ENCODE data around the gene LMF2.

Gene LMF2

DNA sequence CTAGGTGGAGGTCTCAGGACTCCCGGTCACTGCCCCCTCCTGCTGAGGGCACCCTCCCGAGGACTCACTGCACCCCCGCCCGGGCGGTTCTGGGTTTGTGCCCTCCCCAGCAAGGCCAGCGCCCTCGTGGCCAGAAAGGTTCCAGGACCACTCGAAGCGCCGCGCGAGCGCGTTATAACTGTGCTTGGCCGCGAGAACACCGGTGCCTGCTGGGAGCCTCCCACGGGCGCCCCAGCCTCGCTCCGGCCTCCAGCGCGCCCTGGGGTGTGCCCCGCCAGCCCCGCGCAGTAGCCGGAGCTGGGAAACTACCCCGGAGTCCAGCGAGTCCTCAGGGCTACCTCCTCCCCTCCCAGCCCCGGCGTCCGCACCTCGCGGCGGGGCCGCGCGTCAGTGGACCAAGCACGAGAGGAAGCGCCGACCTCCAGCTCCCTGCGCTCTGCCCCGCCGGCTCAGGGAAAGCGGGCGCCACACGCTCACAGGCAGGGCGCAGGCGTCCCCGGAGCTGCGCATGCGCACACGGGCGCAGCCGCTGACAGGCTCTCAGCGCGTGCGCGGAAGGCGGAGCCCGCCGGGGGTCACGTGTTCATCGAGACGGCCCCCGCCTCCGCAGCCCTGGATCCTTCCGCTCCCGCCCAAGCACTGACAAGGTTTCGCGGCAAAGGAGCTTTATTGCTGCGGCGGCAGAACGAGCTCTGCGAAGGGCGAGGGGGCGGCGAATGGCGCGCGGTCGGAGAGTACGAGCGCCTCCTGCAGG, 17.8 kb upstream of the LMF2 start, which contains the start of gene SCO2 (continued):
- TF ChIP-seq ZNF391 (tag by site-specific recombination; IDR thresholded peaks at IDR 0.05; ENCODE audit: borderline replicate concordance, low read depth): no peak
- TF ChIP-seq HOXA7 (CRISPR knock-in tag; IDR thresholded peaks at IDR 0.05; ENCODE audit: borderline replicate concordance): no peak
- TF ChIP-seq ZNF626 (tag by site-specific recombination; IDR thresholded peaks at IDR 0.05): no peak
- TF ChIP-seq ZNF138 (tag by site-specific recombination; IDR thresholded peaks at IDR 0.05; ENCODE audit: borderline replicate concordance): no peak
- no peak for TF ChIP-seq ZNF311 (tag by site-specific recombination; IDR thresholded peaks at IDR 0.05; ENCODE audit: borderline replicate concordance)
- TF ChIP-seq, protein P1, sequence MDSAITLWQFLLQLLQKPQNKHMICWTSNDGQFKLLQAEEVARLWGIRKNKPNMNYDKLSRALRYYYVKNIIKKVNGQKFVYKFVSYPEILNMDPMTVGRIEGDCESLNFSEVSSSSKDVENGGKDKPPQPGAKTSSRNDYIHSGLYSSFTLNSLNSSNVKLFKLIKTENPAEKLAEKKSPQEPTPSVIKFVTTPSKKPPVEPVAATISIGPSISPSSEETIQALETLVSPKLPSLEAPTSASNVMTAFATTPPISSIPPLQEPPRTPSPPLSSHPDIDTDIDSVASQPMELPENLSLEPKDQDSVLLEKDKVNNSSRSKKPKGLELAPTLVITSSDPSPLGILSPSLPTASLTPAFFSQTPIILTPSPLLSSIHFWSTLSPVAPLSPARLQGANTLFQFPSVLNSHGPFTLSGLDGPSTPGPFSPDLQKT (IDR thresholded peaks at IDR 0.05; ENCODE audit: borderline replicate concordance, low read depth, low read length): no peak; the same call in 1 of the 2 replicates
- no peak for TF ChIP-seq ZNF211 (tag by site-specific recombination; IDR thresholded peaks at IDR 0.05; ENCODE audit: low read depth)
- no peak for TF ChIP-seq ZNF624 (tag by site-specific recombination; IDR thresholded peaks at IDR 0.05)
- TF ChIP-seq, protein P2, sequence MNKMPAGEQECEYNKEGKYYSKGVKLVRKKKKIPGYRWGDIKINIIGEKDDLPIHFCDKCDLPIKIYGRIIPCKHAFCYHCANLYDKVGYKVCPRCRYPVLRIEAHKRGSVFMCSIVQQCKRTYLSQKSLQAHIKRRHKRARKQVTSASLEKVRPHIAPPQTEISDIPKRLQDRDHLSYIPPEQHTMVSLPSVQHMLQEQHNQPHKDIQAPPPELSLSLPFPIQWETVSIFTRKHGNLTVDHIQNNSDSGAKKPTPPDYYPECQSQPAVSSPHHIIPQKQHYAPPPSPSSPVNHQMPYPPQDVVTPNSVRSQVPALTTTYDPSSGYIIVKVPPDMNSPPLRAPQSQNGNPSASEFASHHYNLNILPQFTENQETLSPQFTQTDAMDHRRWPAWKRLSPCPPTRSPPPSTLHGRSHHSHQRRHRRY (tag by site-specific recombination; IDR thresholded peaks at IDR 0.05): peak; percentile 70
- peak; percentile 74 for TF ChIP-seq SP7 (tag by site-specific recombination; IDR thresholded peaks at IDR 0.05)
- TF ChIP-seq, protein P3, sequence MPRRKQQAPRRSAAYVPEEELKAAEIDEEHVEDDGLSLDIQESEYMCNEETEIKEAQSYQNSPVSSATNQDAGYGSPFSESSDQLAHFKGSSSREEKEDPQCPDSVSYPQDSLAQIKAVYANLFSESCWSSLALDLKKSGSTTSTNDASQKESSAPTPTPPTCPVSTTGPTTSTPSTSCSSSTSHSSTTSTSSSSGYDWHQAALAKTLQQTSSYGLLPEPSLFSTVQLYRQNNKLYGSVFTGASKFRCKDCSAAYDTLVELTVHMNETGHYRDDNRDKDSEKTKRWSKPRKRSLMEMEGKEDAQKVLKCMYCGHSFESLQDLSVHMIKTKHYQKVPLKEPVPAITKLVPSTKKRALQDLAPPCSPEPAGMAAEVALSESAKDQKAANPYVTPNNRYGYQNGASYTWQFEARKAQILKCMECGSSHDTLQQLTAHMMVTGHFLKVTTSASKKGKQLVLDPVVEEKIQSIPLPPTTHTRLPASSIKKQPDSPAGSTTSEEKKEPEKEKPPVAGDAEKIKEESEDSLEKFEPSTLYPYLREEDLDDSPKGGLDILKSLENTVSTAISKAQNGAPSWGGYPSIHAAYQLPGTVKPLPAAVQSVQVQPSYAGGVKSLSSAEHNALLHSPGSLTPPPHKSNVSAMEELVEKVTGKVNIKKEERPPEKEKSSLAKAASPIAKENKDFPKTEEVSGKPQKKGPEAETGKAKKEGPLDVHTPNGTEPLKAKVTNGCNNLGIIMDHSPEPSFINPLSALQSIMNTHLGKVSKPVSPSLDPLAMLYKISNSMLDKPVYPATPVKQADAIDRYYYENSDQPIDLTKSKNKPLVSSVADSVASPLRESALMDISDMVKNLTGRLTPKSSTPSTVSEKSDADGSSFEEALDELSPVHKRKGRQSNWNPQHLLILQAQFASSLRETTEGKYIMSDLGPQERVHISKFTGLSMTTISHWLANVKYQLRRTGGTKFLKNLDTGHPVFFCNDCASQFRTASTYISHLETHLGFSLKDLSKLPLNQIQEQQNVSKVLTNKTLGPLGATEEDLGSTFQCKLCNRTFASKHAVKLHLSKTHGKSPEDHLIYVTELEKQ (tag by site-specific recombination; IDR thresholded peaks at IDR 0.05; ENCODE audit: borderline replicate concordance): no peak
- TF ChIP-seq, protein P4, sequence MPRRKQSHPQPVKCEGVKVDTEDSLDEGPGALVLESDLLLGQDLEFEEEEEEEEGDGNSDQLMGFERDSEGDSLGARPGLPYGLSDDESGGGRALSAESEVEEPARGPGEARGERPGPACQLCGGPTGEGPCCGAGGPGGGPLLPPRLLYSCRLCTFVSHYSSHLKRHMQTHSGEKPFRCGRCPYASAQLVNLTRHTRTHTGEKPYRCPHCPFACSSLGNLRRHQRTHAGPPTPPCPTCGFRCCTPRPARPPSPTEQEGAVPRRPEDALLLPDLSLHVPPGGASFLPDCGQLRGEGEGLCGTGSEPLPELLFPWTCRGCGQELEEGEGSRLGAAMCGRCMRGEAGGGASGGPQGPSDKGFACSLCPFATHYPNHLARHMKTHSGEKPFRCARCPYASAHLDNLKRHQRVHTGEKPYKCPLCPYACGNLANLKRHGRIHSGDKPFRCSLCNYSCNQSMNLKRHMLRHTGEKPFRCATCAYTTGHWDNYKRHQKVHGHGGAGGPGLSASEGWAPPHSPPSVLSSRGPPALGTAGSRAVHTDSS (tag by site-specific recombination; IDR thresholded peaks at IDR 0.05): no peak
- TF ChIP-seq, protein P5, sequence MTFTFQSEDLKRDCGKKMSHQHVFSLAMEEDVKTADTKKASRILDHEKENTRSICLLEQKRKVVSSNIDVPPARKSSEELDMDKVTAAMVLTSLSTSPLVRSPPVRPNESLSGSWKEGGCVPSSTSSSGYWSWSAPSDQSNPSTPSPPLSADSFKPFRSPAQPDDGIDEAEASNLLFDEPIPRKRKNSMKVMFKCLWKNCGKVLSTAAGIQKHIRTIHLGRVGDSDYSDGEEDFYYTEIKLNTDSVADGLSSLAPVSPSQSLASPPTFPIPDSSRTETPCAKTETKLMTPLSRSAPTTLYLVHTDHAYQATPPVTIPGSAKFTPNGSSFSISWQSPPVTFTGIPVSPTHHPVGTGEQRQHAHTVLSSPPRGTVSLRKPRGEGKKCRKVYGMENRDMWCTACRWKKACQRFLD (tag by site-specific recombination; IDR thresholded peaks at IDR 0.05): no peak
- TF ChIP-seq, protein P6, sequence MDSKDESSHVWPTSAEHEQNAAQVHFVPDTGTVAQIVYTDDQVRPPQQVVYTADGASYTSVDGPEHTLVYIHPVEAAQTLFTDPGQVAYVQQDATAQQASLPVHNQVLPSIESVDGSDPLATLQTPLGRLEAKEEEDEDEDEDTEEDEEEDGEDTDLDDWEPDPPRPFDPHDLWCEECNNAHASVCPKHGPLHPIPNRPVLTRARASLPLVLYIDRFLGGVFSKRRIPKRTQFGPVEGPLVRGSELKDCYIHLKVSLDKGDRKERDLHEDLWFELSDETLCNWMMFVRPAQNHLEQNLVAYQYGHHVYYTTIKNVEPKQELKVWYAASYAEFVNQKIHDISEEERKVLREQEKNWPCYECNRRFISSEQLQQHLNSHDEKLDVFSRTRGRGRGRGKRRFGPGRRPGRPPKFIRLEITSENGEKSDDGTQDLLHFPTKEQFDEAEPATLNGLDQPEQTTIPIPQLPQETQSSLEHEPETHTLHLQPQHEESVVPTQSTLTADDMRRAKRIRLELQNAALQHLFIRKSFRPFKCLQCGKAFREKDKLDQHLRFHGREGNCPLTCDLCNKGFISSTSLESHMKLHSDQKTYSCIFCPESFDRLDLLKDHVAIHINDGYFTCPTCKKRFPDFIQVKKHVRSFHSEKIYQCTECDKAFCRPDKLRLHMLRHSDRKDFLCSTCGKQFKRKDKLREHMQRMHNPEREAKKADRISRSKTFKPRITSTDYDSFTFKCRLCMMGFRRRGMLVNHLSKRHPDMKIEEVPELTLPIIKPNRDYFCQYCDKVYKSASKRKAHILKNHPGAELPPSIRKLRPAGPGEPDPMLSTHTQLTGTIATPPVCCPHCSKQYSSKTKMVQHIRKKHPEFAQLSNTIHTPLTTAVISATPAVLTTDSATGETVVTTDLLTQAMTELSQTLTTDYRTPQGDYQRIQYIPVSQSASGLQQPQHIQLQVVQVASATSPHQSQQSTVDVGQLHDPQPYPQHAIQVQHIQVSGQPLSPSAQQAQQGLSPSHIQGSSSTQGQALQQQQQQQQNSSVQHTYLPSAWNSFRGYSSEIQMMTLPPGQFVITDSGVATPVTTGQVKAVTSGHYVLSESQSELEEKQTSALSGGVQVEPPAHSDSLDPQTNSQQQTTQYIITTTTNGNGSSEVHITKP (tag by site-specific recombination; IDR thresholded peaks at IDR 0.05): peak; percentile 18; the same call in 1 of the 2 replicates
- TF ChIP-seq ZNF747 (tag by site-specific recombination; IDR thresholded peaks at IDR 0.05): no peak
- no peak for TF ChIP-seq ZNF792 (tag by site-specific recombination; IDR thresholded peaks at IDR 0.05)
- TF ChIP-seq, protein P7, sequence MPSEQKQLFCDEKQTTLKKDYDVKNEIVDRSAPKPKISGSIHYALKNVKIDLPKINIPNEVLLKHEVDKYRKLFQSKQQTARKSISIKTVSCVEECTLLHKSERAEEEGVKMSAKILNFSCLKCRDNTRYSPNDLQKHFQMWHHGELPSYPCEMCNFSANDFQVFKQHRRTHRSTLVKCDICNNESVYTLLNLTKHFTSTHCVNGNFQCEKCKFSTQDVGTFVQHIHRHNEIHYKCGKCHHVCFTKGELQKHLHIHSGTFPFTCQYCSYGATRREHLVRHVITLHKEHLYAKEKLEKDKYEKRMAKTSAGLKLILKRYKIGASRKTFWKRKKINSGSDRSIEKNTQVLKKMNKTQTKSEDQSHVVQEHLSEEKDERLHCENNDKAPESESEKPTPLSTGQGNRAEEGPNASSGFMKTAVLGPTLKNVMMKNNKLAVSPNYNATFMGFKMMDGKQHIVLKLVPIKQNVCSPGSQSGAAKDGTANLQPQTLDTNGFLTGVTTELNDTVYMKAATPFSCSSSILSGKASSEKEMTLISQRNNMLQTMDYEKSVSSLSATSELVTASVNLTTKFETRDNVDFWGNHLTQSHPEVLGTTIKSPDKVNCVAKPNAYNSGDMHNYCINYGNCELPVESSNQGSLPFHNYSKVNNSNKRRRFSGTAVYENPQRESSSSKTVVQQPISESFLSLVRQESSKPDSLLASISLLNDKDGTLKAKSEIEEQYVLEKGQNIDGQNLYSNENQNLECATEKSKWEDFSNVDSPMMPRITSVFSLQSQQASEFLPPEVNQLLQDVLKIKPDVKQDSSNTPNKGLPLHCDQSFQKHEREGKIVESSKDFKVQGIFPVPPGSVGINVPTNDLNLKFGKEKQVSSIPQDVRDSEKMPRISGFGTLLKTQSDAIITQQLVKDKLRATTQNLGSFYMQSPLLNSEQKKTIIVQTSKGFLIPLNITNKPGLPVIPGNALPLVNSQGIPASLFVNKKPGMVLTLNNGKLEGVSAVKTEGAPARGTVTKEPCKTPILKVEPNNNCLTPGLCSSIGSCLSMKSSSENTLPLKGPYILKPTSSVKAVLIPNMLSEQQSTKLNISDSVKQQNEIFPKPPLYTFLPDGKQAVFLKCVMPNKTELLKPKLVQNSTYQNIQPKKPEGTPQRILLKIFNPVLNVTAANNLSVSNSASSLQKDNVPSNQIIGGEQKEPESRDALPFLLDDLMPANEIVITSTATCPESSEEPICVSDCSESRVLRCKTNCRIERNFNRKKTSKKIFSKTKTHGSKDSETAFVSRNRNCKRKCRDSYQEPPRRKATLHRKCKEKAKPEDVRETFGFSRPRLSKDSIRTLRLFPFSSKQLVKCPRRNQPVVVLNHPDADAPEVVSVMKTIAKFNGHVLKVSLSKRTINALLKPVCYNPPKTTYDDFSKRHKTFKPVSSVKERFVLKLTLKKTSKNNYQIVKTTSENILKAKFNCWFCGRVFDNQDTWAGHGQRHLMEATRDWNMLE (tag by site-specific recombination; conservative IDR thresholded peaks at IDR 0.05; ENCODE audit: low read depth): no peak
- no peak for TF ChIP-seq ZNF521 (tag by site-specific recombination; IDR thresholded peaks at IDR 0.05)
- TF ChIP-seq ZNF140 (tag by site-specific recombination; IDR thresholded peaks at IDR 0.05): no peak
- peak; percentile 16; the same call in 1 of the 2 replicates for TF ChIP-seq OSR2 (tag by site-specific recombination; IDR thresholded peaks at IDR 0.05)
- TF ChIP-seq ZBTB21 (tag by site-specific recombination; IDR thresholded peaks at IDR 0.05): no peak
